KBM-7 (cell line): Measurements from ENCODE around the gene LRRC32.

Source experiments
- DNase-seq: peaks from one replicate; pipeline ENCODE4 v3.0.0-alpha.2; 2015
- in situ Hi-C: fragments of 300-500 bp; cut with MboI; formaldehyde crosslinking; loops from 2 replicates; pipeline ENCODE4 v1.14.3; 2020; ENCODE audit warnings: low sequenced_read_pairs, low pct_unique_long_range_greater_than_20kb, mixed read lengths

LRRC32 gene

GRCh38 chr11:76685237-76685636 is 14.7 kb upstream of the LRRC32 start:
- DNase-seq: no peak
- in situ Hi-C loops: loop anchor here (25.0 kb wide), 1 partner anchor 98 kb away; no protein-coding TSS in a partner anchor

- in situ Hi-C loops: loop anchor here (25.0 kb wide), 1 partner anchor 97 kb away; no protein-coding TSS in a partner anchor
Observed at GRCh38 chr11:76684516-76684915, 14.0 kb upstream of the LRRC32 start.

DNA sequence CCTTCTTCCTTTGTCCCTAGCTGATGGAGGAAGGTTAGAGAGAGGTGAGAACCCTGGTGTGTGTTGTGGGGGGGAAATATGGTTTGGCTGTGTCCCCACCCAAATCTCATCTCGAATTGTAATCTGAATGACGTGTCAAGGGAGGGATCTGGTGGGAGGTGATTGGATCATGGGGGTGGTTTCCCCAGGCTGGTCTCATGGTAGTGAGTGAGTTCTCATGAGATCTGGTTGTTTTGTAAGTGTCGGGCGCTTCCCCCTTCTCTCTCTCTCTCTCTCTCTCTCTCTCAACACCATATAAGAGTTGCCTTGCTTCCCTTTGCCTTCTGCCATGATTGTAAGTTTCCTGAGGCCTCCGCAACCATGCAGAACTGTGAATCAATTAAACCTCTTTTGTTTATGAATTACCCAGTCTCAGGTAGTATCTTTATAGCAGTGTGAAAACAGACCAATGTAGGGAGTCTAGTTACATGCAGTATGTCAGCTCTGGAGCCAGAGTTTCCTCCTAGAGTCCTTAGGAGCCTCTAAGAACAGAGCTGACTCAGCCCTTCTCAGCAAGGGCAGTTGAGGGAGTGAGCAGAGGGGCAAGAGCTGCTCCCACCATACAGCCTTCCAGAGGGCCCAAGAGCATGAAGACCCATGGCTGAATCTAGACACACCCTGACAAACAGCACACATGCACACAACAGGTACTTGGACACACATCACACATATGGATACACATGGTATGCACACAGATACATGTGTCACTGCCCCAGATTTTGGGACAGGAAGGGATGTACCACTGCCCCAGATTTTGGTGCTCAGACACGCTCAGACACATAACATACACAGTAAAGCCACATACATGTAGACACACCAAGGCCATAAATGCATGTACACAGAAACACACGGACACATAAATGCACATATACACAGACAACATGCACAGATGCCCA is 12.9 kb upstream of the LRRC32 start:
- peak; percentile 28 for DNase-seq
- in situ Hi-C loops: loop anchor here (25.0 kb wide), 1 partner anchor 96 kb away; no protein-coding TSS in a partner anchor

More at GRCh38 chr11:76684516-76684915, 14.0 kb upstream of the LRRC32 start:
- no peak for DNase-seq

- in situ Hi-C loops: loop anchor here (25.0 kb wide), 1 partner anchor 95 kb away; no protein-coding TSS in a partner anchor
- no peak for DNase-seq
Observed at GRCh38 chr11:76682684-76683083, 12.1 kb upstream of the LRRC32 start.

DNA sequence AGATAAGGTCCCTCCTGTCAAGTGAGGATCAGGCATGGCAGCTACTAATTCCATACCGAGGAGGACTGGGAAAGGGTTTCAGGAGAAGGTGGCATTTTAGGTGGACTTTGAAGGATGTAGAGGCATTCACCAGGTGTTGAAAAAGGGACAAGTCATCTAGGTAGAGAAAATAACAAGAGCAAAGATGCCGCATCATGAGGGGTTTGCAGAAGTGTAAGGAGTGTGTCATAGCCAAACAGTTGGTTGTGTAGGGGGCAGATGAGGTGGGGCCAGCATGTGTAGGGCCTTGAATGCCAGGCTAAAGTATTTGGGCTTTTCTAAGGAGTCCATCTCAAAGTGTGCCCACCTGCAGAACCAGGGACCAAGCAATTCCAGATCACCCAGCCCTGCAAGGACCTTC is 11.6 kb upstream of the LRRC32 start:
- DNase-seq: no peak
- in situ Hi-C loops: loop anchor here (25.0 kb wide), 1 partner anchor 95 kb away; no protein-coding TSS in a partner anchor

DNA sequence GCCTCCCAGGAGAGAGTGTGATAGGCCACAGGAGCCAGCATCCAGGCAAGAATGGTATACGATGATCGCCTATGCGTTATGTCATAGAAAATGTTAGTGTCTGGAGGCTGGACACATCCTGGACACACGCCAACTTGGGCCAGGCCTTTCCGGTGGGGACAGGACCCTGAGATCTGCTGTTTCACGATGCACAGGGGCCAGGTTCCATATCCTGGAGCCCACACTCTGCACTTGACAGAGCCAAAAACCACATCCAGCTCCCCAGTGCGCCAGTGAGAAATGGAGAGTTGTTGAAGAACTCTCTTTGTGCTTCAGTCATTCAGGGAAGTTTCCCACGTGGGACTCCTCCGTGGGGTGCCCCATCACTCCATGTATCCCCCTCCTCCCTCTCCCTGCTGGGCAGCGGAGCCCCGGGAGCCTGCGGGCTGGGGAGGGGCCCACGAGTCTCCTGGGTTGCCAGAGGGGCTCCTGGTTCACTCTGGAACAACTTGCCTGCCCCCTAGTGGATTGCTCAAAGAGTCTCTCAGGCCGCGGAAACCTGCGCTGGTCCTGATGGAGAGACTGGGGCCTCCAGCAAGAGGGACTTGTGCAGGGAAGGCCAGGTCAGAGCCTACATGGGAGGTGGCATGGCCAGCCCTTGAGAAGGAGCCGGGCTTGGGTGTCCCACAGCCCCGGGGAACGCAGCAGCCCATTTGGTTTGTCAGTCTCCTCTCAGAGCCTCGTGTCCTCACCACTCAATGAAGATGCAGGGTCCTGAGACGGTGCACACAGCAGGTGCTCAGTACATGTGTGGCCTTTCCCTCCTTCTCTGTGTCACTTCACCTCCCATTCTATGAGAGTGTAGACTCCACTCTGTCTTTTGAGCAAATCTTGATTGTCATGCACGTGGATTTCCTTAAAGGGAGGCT is 10.2 kb upstream of the LRRC32 start:
- in situ Hi-C loops: loop anchor here (25.0 kb wide), 1 partner anchor 93 kb away; no protein-coding TSS in a partner anchor
- DNase-seq: peak; percentile 78

GRCh38 chr11:76678321-76678720 is 7.8 kb upstream of the LRRC32 start:
- in situ Hi-C loops: loop anchor here (25.0 kb wide), 1 partner anchor 91 kb away; no protein-coding TSS in a partner anchor
- peak; percentile 64 for DNase-seq

- in situ Hi-C loops: loop anchor here (25.0 kb wide), 1 partner anchor 90 kb away; no protein-coding TSS in a partner anchor
- DNase-seq: no peak
Observed at GRCh38 chr11:76677458-76677765, 6.9 kb upstream of the LRRC32 start.

- no peak for DNase-seq
- in situ Hi-C loops: loop anchor here (25.0 kb wide), 1 partner anchor 90 kb away; no protein-coding TSS in a partner anchor
Observed at GRCh38 chr11:76676636-76677457, 6.3 kb upstream of the LRRC32 start.

- DNase-seq: peak; percentile 38
- in situ Hi-C loops: loop anchor here (25.0 kb wide), 1 partner anchor 87 kb away; no protein-coding TSS in a partner anchor
Observed at GRCh38 chr11:76674517-76675400, 4.2 kb upstream of the LRRC32 start.

DNA sequence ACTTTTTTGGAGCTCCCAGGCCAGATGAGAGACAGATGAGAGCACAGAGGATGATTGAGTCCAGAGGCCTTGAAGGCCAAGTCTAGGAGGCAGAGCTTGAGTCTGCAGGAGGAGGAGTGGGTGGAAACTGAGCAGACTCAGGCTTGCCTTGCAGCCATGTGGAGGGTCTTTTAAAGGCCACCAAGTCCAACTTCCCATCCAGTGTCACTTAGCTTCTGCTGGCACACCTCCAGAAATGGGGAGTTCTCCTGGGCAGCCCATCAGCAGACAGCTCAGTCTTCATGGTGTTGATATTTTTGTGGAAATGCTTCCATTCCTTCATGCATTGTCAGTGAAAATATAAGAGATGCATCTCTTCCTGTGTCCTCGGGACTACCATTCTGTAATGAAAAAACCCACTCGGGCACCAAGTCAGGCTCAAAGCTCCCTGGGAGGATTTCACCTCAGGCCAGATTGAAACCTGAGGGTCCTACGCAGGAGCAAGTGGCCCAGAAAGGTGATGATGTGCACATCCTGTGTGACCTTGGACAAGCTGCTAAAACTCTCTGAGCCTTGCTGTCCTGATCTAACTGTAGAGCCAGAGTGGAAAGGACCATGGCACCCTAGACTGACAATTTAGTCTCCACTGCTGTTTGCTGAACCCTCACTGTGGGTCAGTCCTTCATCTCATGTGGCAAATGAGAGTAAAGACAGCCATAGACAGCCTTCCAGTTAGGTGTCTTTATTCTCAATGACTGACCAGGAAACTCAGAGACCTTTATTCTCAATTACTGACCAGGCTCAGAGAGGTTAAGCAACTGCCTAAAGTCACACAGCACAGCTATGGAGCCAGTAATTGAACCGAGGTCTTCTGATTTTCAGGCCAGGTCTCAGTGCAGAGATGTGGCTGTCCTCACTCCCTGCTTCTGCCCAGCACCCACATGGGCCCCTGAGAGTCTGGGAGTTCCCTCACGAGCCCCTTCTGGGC is 2.9 kb upstream of the LRRC32 start:
- in situ Hi-C loops: no loop called here
- peak; percentile 20 for DNase-seq

GRCh38 chr11:76672431-76673175 is 2.1 kb upstream of the LRRC32 start:
- in situ Hi-C loops: no loop called here

DNA sequence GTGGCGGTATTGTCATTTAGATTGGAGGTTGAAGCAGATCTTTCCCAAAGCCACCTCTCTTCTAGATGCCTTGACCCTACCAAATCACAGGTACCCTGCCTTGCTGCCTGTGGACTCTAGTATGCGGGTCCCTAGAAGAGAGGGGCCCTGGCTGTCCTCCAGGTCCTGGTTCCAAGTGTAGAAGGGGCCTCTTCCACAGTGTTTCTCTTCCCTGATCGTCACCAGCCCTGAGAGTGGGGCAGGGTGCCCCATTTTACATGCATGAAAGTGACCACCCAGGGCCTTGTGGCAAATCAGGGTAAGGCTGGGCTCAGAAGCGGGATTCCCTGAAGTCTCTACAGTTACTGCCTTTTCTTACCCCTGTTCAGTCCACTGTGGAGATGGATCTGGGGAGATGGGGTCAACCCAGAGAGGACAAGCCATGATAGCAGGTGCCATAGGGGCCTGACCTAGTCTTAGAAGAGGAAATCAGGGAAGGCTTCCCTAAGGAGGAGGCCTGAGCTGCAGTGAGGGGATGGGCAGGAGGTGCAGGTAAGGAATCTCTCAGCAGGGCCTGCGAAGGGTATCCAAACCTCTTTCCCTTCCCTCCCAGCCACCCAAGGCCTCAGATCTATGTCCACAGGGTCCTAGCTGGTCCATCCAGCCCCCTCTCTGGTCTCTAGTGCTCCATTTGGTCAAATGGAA is 1.2 kb upstream of the LRRC32 start:
- no peak for DNase-seq
- in situ Hi-C loops: no loop called here

More at GRCh38 chr11:76672431-76673175, 2.1 kb upstream of the LRRC32 start:
- peak; percentile 43 for DNase-seq

DNA sequence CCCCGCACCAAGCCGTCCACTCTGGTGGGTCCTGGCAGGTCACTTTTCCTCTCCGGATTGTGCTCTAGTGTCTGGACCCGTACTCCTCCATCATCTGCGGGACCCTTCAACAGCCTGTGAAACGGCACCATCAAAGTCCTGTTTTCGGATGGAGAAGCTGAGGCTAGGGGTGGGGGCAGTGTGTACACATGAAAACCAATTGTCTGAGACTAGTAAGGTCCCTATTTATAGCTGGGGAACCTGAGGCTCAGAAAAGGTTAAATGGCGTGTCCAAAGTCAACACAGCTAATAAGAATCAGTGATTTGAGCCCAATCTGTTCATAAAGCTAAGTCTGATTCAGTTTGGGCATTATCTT is 668 bp upstream of the LRRC32 start:
- DNase-seq: peak; percentile 49
- in situ Hi-C loops: no loop called here

- in situ Hi-C loops: no loop called here
Observed at GRCh38 chr11:76669901-76670484, 554 bp downstream of the LRRC32 start.

More at GRCh38 chr11:76669901-76670484, 554 bp downstream of the LRRC32 start:
- DNase-seq: no peak
